ENCODE data around the gene PPP2R1B. TPM values are rescaled to one million over a fixed set of nuclear protein-coding genes. Genes with fewer than 3 reads are reported as not detected.

PPP2R1B gene
- total RNA-seq, 1 experiment from 2014 or later: 27.3 TPM

GRCh38 chr11:111779118-111779517, 12.9 kb upstream of the PPP2R1B start:
- no peak for TF ChIP-seq CTCF (IDR thresholded peaks at IDR 0.05; ENCODE audit: unreplicated experiment)
- no peaks in the 10 kb centered on the region for H3K4me1 Mint-ChIP-seq (ENCODE audit: insufficient read depth, unreplicated experiment)
- no peaks in the 10 kb centered on the region for H3K36me3 Mint-ChIP-seq (ENCODE audit: insufficient read depth, unreplicated experiment)
- no TSS peak for BruUV-seq (replicated peaks)
- DNase-seq (ENCODE audit: unreplicated experiment): no peak
- no peak overlapping the region for H3K27ac Mint-ChIP-seq (ENCODE audit: low read depth, unreplicated experiment)
- ChIA-PET POLR2A (interaction anchor here (0.5 to 3.1 kb wide), 5 partner anchors 12 to 192 kb away, joined by 4 to 18 read pairs (median 4); partner anchors contain the start of genes PPP2R1B and SIK2), CTCF (interaction anchor here (0.6 to 3.9 kb wide), 18 partner anchors 8 to 1443 kb away, joined by 3 to 29 read pairs (median 4); partner anchors contain the start of gene PPP2R1B)
- H3K9me3 Mint-ChIP-seq (ENCODE audit: unreplicated experiment): no peaks in the 10 kb centered on the region
- intact Hi-C loops (cut with micrococcal nuclease): no loop called here
- H3K27me3 Mint-ChIP-seq (ENCODE audit: insufficient read depth, unreplicated experiment): no peaks in the 10 kb centered on the region
- H3K4me3 Mint-ChIP-seq (ENCODE audit: unreplicated experiment): no peak overlapping the region

GRCh38 chr11:111778047-111778558, 11.9 kb upstream of the PPP2R1B start:
- no peak for TF ChIP-seq CTCF (IDR thresholded peaks at IDR 0.05; ENCODE audit: unreplicated experiment)
- no TSS peak for BruUV-seq (replicated peaks)
- intact Hi-C loops (cut with micrococcal nuclease): no loop called here
- no peak overlapping the region for H3K27ac Mint-ChIP-seq (ENCODE audit: low read depth, unreplicated experiment)
- no peak for DNase-seq (ENCODE audit: unreplicated experiment)
- no peaks in the 10 kb centered on the region for H3K9me3 Mint-ChIP-seq (ENCODE audit: unreplicated experiment)
- ChIA-PET CTCF (interaction anchor here (0.6 to 5.3 kb wide), 25 partner anchors 10 to 1442 kb away, joined by 3 to 55 read pairs (median 4); partner anchors contain the start of genes PPP2R1B and SIK2), POLR2A (interaction anchor here (0.7 to 4.8 kb wide), 6 partner anchors 11 to 180 kb away, joined by 3 to 35 read pairs (median 6); partner anchors contain the start of genes PPP2R1B and SIK2)
- H3K27me3 Mint-ChIP-seq (ENCODE audit: insufficient read depth, unreplicated experiment): no peaks in the 10 kb centered on the region
- no peak overlapping the region for H3K4me3 Mint-ChIP-seq (ENCODE audit: unreplicated experiment)
- H3K4me1 Mint-ChIP-seq (ENCODE audit: insufficient read depth, unreplicated experiment): no peaks in the 10 kb centered on the region
- no peaks in the 10 kb centered on the region for H3K36me3 Mint-ChIP-seq (ENCODE audit: insufficient read depth, unreplicated experiment)

GRCh38 chr11:111777094-111778046, 11.2 kb upstream of the PPP2R1B start:
- Mint-ChIP-seq H3K27me3 (ENCODE audit: insufficient read depth, unreplicated experiment) (no peaks in the 10 kb centered on the region), H3K27ac (ENCODE audit: low read depth, unreplicated experiment) (no peak overlapping the region), H3K4me1 (ENCODE audit: insufficient read depth, unreplicated experiment) (no peaks in the 10 kb centered on the region), H3K4me3 (ENCODE audit: unreplicated experiment) (no peak overlapping the region), H3K36me3 (ENCODE audit: insufficient read depth, unreplicated experiment) (no peaks in the 10 kb centered on the region), H3K9me3 (ENCODE audit: unreplicated experiment) (no peaks in the 10 kb centered on the region)
- intact Hi-C loops (cut with micrococcal nuclease): loop anchor here (1.0 to 2.0 kb wide), 5 partner anchors 63 to 323 kb away; partner anchors contain the start of gene SIK2
- ChIA-PET POLR2A (interaction anchor here (0.7 to 4.8 kb wide), 10 partner anchors 9 to 215 kb away, joined by 3 to 35 read pairs (median 4); partner anchors contain the start of genes PPP2R1B and SIK2), CTCF (interaction anchor here (0.6 to 5.3 kb wide), 60 partner anchors 9 to 972 kb away, joined by 3 to 55 read pairs (median 4); partner anchors contain the start of genes PPP2R1B and SIK2)
- no TSS peak for BruUV-seq (replicated peaks)
- peak; percentile 79 for DNase-seq (ENCODE audit: unreplicated experiment)
- peak; percentile 54 for TF ChIP-seq CTCF (IDR thresholded peaks at IDR 0.05; ENCODE audit: unreplicated experiment)

Measured in MCF 10A (cell line).